H1 (cell line): ENCODE measurements around the gene NELL1. TPM values are rescaled to one million over a fixed set of nuclear protein-coding genes. Genes with fewer than 3 reads are reported as not detected.

ENCODE experiments used
- CTCF ChIA-PET: fragments of 300-600 bp; sonication (Branson Sonifier 250); formaldehyde crosslinking; loops from one replicate; lab custom pipeline; 2021; ENCODE audit not compliant: partially characterized antibody; lab: Charles Lee
- POLR2A ChIA-PET: fragments of 300-600 bp; sonication (Branson Sonifier 250); formaldehyde crosslinking; loops from one replicate; lab custom pipeline; 2021; ENCODE audit warnings: inconsistent platforms; ENCODE audit not compliant: partially characterized antibody; lab: Charles Lee
- DNase-seq, 2 experiments: peaks; one replicate each; pipeline versions ENCODE4 v3.0.0 to v3.0.0-alpha.2; 2010 to 2022; ENCODE audit warnings: low spot score in 2 of 2, low read depth in 1 of 2, mixed read lengths in 1 of 2
- FAIRE-seq: peaks from 2 replicates; lab custom pipeline; 2011; peaks lifted over from hg19 to GRCh38; lab: Jason Lieb, UNC
- H2AFZ ChIP-seq: 2 replicates; pipeline ENCODE4 v1.8.1; 2012; ENCODE audit warnings: low read length, inconsistent platforms
- H2AK5ac ChIP-seq: 2 replicates; pipeline ENCODE4 v1.6.1; 2013; ENCODE audit warnings: low read depth, low read length
- H2BK120ac ChIP-seq: replicated peaks from 2 replicates; pipeline ENCODE3; 2013; ENCODE audit warnings: low read depth, low read length, inconsistent platforms
- H2BK12ac ChIP-seq: 2 replicates; pipeline ENCODE4 v1.6.1; 2013; ENCODE audit warnings: low read depth, low read length
- H2BK15ac ChIP-seq: 2 replicates; pipeline ENCODE4 v1.6.1; 2013; ENCODE audit warnings: low read length
- H2BK20ac ChIP-seq: 2 replicates; pipeline ENCODE4 v1.6.1; 2013; ENCODE audit warnings: low read length
- H2BK5ac ChIP-seq: 2 replicates; pipeline ENCODE4 v1.6.1; 2013; ENCODE audit warnings: low read depth, low read length
- H3K14ac ChIP-seq: 2 replicates; pipeline ENCODE4 v1.6.1; 2013; ENCODE audit warnings: inconsistent platforms; ENCODE audit not compliant: insufficient read length
- H3K18ac ChIP-seq: 2 replicates; pipeline ENCODE4 v1.6.1; 2013; ENCODE audit warnings: low read length; ENCODE audit errors: extremely low read depth
- H3K23ac ChIP-seq: 2 replicates; pipeline ENCODE4 v1.6.1; 2013; ENCODE audit warnings: inconsistent platforms; ENCODE audit not compliant: insufficient read length
- H3K23me2 ChIP-seq: 2 replicates; pipeline ENCODE4 v1.6.1; 2013; ENCODE audit warnings: low read depth, low read length
- H3K27ac ChIP-seq: 2 replicates; pipeline ENCODE4 v1.6.1; 2011; ENCODE audit warnings: low read depth, low read length, inconsistent platforms
- H3K27me3 ChIP-seq, 4 experiments: replicated peaks in 1 of 4; 1 replicate in 1 of 4; 2 replicates in 3 of 4; pipeline versions ENCODE4 v1.6.1 to v1.8.1; 2011 to 2013; ENCODE audit warnings: low read length in 3 of 4, mild to moderate bottlenecking in 3 of 4, inconsistent platforms in 2 of 4, mixed read lengths in 2 of 4, moderate library complexity in 1 of 4; ENCODE audit not compliant: control insufficient read depth in 3 of 4, insufficient read depth in 3 of 4; ENCODE audit errors: extremely low read depth in 1 of 4
- H3K36me3 ChIP-seq, 4 experiments: 2 replicates each; pipeline versions ENCODE4 v1.6.1 to v1.8.1; 2011 to 2013; ENCODE audit warnings: mild to moderate bottlenecking in 4 of 4, low read length in 3 of 4, moderate library complexity in 2 of 4, control low read depth in 1 of 4, inconsistent platforms in 1 of 4; ENCODE audit not compliant: insufficient read depth in 4 of 4, control insufficient read depth in 2 of 4
- H3K4ac ChIP-seq: replicated peaks from 2 replicates; pipeline ENCODE3; 2013; ENCODE audit warnings: low read length, low read depth, mixed read lengths, inconsistent platforms; ENCODE audit not compliant: insufficient read length
- H3K4me1 ChIP-seq, 4 experiments: replicated peaks in 1 of 4; 1 replicate in 1 of 4; 2 replicates in 3 of 4; pipeline versions ENCODE4 v1.6.1 to v1.8.1; 2011 to 2013; ENCODE audit warnings: low read length in 3 of 4, inconsistent platforms in 2 of 4, mixed read lengths in 1 of 4; ENCODE audit not compliant: insufficient read depth in 4 of 4, control insufficient read depth in 3 of 4
- H3K4me2 ChIP-seq, 2 experiments: 2 replicates each; pipeline versions ENCODE4 v1.6.1 to v1.8.1; 2011 to 2013; ENCODE audit warnings: low read depth in 2 of 2, low read length in 2 of 2, control low read depth in 1 of 2, inconsistent platforms in 1 of 2, mild to moderate bottlenecking in 1 of 2; ENCODE audit not compliant: insufficient read depth in 1 of 2
- H3K4me3 ChIP-seq, 4 experiments: fragments of 200-600, 300-600 bp in 1 of 4; sonication (generic), shearing (Covaris generic), sonication (Bioruptor Twin) in 1 of 4; 2 replicates each; pipeline versions ENCODE4 v1.5.1 to v1.8.1; 2011 to 2016; ENCODE audit warnings: low read length in 4 of 4, low read depth in 3 of 4, control low read depth in 2 of 4, inconsistent platforms in 2 of 4, mild to moderate bottlenecking in 2 of 4, mixed read lengths in 1 of 4, moderate library complexity in 1 of 4; ENCODE audit not compliant: insufficient read depth in 2 of 4; ENCODE audit errors: extremely low read depth in 1 of 4
- H3K56ac ChIP-seq: replicated peaks from 2 replicates; pipeline ENCODE3; 2013; ENCODE audit warnings: low read depth, mild to moderate bottlenecking, mixed read lengths, low read length, inconsistent platforms; ENCODE audit not compliant: insufficient read length
- H3K79me1 ChIP-seq: 2 replicates; pipeline ENCODE4 v1.6.1; 2013; ENCODE audit warnings: low read depth, low read length, control low read depth
- H3K79me2 ChIP-seq, 2 experiments: 2 replicates each; pipeline versions ENCODE4 v1.6.1 to v1.8.1; 2012 to 2013; ENCODE audit warnings: low read length in 2 of 2, mild to moderate bottlenecking in 2 of 2, inconsistent platforms in 1 of 2; ENCODE audit not compliant: insufficient read depth in 2 of 2, control insufficient read depth in 1 of 2
- H3K9ac ChIP-seq, 4 experiments: replicated peaks in 1 of 4; 1 replicate in 1 of 4; 2 replicates in 3 of 4; pipeline versions ENCODE4 v1.6.1 to v1.8.1; 2011 to 2013; ENCODE audit warnings: low read depth in 3 of 4, low read length in 3 of 4, control low read depth in 2 of 4, mild to moderate bottlenecking in 2 of 4, moderate library complexity in 2 of 4, inconsistent platforms in 1 of 4; ENCODE audit errors: extremely low read depth in 1 of 4
- H3K9me3 ChIP-seq, 2 experiments: 2 replicates each; pipeline versions ENCODE4 v1.6.1 to v1.8.1; 2012 to 2013; ENCODE audit warnings: mild to moderate bottlenecking in 2 of 2, moderate library complexity in 2 of 2, control low read depth in 1 of 2, inconsistent platforms in 1 of 2, low read depth in 1 of 2, low read length in 1 of 2, mixed read lengths in 1 of 2; ENCODE audit not compliant: insufficient read depth in 2 of 2
- H4K20me1 ChIP-seq, 2 experiments: replicated peaks in 1 of 2; 2 replicates each; pipeline versions ENCODE3 to v1.8.1; 2011 to 2013; ENCODE audit warnings: inconsistent platforms in 2 of 2, low read length in 2 of 2, mild to moderate bottlenecking in 1 of 2; ENCODE audit not compliant: insufficient read depth in 2 of 2, control insufficient read depth in 1 of 2
- H4K5ac ChIP-seq: 2 replicates; pipeline ENCODE4 v1.6.1; 2013; ENCODE audit warnings: low read length, low read depth, mixed read lengths, inconsistent platforms; ENCODE audit not compliant: insufficient read length
- H4K8ac ChIP-seq: 2 replicates; pipeline ENCODE4 v1.8.0; 2013; ENCODE audit warnings: mild to moderate bottlenecking, moderate library complexity, low read length, inconsistent platforms; ENCODE audit not compliant: insufficient read depth; ENCODE audit errors: extremely low read depth
- H4K91ac ChIP-seq: replicated peaks from 2 replicates; pipeline ENCODE3; 2013; ENCODE audit warnings: low read length, mixed read lengths, inconsistent platforms; ENCODE audit not compliant: insufficient read length
- MAFK ChIP-seq: IDR thresholded peaks from 2 replicates; pipeline ENCODE4 v1.6.1; 2012; ENCODE audit warnings: low read depth, mild to moderate bottlenecking, improper control_type of control experiment, low read length
- SP4 ChIP-seq: IDR thresholded peaks from 2 replicates; pipeline ENCODE4 v1.6.1; 2012; ENCODE audit warnings: low read length, inconsistent platforms
- WGBS, 2 experiments: shearing (Covaris generic) in 1 of 2; methylation state at CpG; one replicate each; pipeline versions ENCODE4 v1.1.6 to v1.1.7; 2013 to 2015; ENCODE audit warnings: low lambda C conversion rate in 2 of 2, mixed read lengths in 2 of 2, inconsistent platforms in 1 of 2, low coverage in 1 of 2, missing lambda C conversion rate in 1 of 2; ENCODE audit not compliant: insufficient replicate concordance in 2 of 2, insufficient coverage in 1 of 2, insufficient read length in 1 of 2; ENCODE audit errors: extremely low coverage in 1 of 2, missing lambda C conversion rate in 1 of 2; 5-methylcytosine and 5-hydroxymethylcytosine counted together
- polyA plus RNA-seq, 7 experiments: library from polyadenylated mRNA; depleted of rRNA in 3 of 7; stranded (reverse) in 5 of 7; unstranded in 2 of 7; fragments of >200 nt in 5 of 7; fragments of 200-250 nt in 2 of 7; gene quantifications; 1 replicate in 5 of 7; 2 replicates in 1 of 7; 4 replicates in 1 of 7; pipeline versions ENCODE4 v1.2.1 to v1.2.3, GENCODE V29; 2011 to 2013; ENCODE audit warnings: missing spikeins in 2 of 7, mixed read lengths in 2 of 7
- total RNA-seq: library from RNA; stranded (reverse); fragmentation: NEBNext Ultra II Directional; extraction: Animal tissue kit (Norgen Biotek cat#: 25700); gene quantifications from 2 replicates; pipeline ENCODE4 v1.2.1, GENCODE V29; 2021

The NELL1 gene
- total and polyA plus RNA-seq, 2 of the 8 experiments (the other 6 are each of a cell fraction or from before 2014, with no cell fraction given) = 0.21 TPM; not detected in 1

- H3K18ac ChIP-seq = no peak overlapping the region
- no peak for FAIRE-seq
- no peak overlapping the region for H3K56ac ChIP-seq
Measured at GRCh38 chr11:20824773-20825172, 155.4 kb downstream of the NELL1 start.

More at GRCh38 chr11:20824773-20825172, 155.4 kb downstream of the NELL1 start:
- Histone ChIP-seq H2BK12ac (no peak overlapping the region), H2BK15ac (no peak overlapping the region), H4K20me1 (no peaks in the 10 kb centered on the region), H3K9me3 (no peaks in the 10 kb centered on the region), H3K27ac (no peak overlapping the region), H3K36me3 (no peaks in the 10 kb centered on the region), H2BK20ac (no peak overlapping the region), H2AK5ac (no peak overlapping the region), H3K4me2 (no peak overlapping the region), H3K4me3 (no peak overlapping the region), H3K4me1 (no peaks in the 10 kb centered on the region), H3K9ac (no peak overlapping the region), H2AFZ (no peak overlapping the region), H4K91ac (no peak overlapping the region), H2BK5ac (no peak overlapping the region), H3K23me2 (no peaks in the 10 kb centered on the region), H4K8ac (no peak overlapping the region), H3K14ac (no peak overlapping the region), H3K23ac (no peak overlapping the region), H3K4ac (no peak overlapping the region), H3K79me1 (no peaks in the 10 kb centered on the region), H3K27me3 (no peaks in the 10 kb centered on the region), H2BK120ac (no peak overlapping the region), H4K5ac (no peak overlapping the region), H3K79me2 (no peaks in the 10 kb centered on the region)
- DNase-seq = no peak
- TF ChIP-seq SP4 = no peak
- no peak for TF ChIP-seq MAFK
- ChIA-PET POLR2A (no interaction called here), CTCF (no interaction called here)
- 44% methylated on average over 2 of the region's 2 CpGs; no CpG with 5 or more reads in 1 of the 2 experiments for WGBS, 2 experiments
